GM19372 (cell line): ENCODE measurements around the gene SLC25A29.
"Not testable (repeated sequence)": the region's sequence is repeated elsewhere in the genome, so short reads cannot be mapped to it uniquely, and the experiment has no call there.

ENCODE experiments used
- ATAC-seq: cut with Tn5 transposase; IDR thresholded peaks from one replicate; pipeline ENCODE4 v1.9.1; 2021; ENCODE audit warnings: mild to moderate bottlenecking, low read depth, moderate library complexity; ENCODE audit not compliant: unreplicated experiment

SLC25A29 gene

GRCh38 chr14:100306101-100306997, at the start of gene SLC25A29:
TSS of gene SLC25A29 (minus strand) at chr14:100306444. CDS start at chr14:100306232, 212 bp downstream.
- ATAC-seq = peak; percentile 84

- ATAC-seq = no peak
Measured at GRCh38 chr14:100350986-100351385, 44.7 kb upstream of the SLC25A29 start.

GRCh38 chr14:100350276-100350926, 44.2 kb upstream of the SLC25A29 start:
- ATAC-seq = no peak

- ATAC-seq = no peak
Measured at GRCh38 chr14:100348784-100349685, 42.8 kb upstream of the SLC25A29 start.

- no peak for ATAC-seq
Measured at GRCh38 chr14:100348253-100348729, 42.0 kb upstream of the SLC25A29 start.

- no peak for ATAC-seq
Measured at GRCh38 chr14:100346306-100347091, 40.3 kb upstream of the SLC25A29 start.

GRCh38 chr14:100345711-100346110, 39.5 kb upstream of the SLC25A29 start:
- no peak for ATAC-seq

- ATAC-seq = not testable (repeated sequence)
Measured at GRCh38 chr14:100344657-100345056, 38.4 kb upstream of the SLC25A29 start.

GRCh38 chr14:100342826-100343225, 36.6 kb upstream of the SLC25A29 start:
- not testable (repeated sequence) for ATAC-seq

GRCh38 chr14:100342195-100342594, 36.0 kb upstream of the SLC25A29 start:
- no peak for ATAC-seq

GRCh38 chr14:100341301-100342031, 35.2 kb upstream of the SLC25A29 start:
- peak; percentile 70 for ATAC-seq

GRCh38 chr14:100340423-100340813, 34.2 kb upstream of the SLC25A29 start:
- no peak for ATAC-seq

GRCh38 chr14:100339766-100340422, 33.6 kb upstream of the SLC25A29 start:
- no peak for ATAC-seq

GRCh38 chr14:100336618-100337530, 30.6 kb upstream of the SLC25A29 start:
- ATAC-seq = no peak

- no peak for ATAC-seq
Measured at GRCh38 chr14:100334904-100335303, 28.7 kb upstream of the SLC25A29 start.

GRCh38 chr14:100333827-100334226, 27.6 kb upstream of the SLC25A29 start:
- ATAC-seq = no peak

- no peak for ATAC-seq
Measured at GRCh38 chr14:100333311-100333710, 27.1 kb upstream of the SLC25A29 start.

GRCh38 chr14:100332797-100333196, 26.6 kb upstream of the SLC25A29 start:
- peak; percentile 74 for ATAC-seq
